Endothelial cell of umbilical vein (primary cell): ENCODE results near the gene SLC39A9. TPM values are rescaled to one million over a fixed set of nuclear protein-coding genes. Genes with fewer than 3 reads are reported as not detected.
A peak's percentile ranks its signal among the peaks of the same experiment; 100 is the strongest.

ENCODE experiments used
- BruUV-seq: library from RNA; stranded (reverse); fragments of 400-500 nt; replicated peaks from 2 replicates; lab custom pipeline; 2021; lab: Mats Ljungman, UMichigan
- CTCF ChIA-PET: fragments of 300-600, 350-600 bp; sonication (Branson Sonifier 250); formaldehyde crosslinking; loops from one replicate; lab custom pipeline; 2021; ENCODE audit warnings: antibody characterized with exemption, inconsistent platforms; lab: Charles Lee
- POLR2A ChIA-PET: fragments of 300-600, 350-600 bp; sonication (Branson Sonifier 250); formaldehyde crosslinking; loops from one replicate; lab custom pipeline; 2021; ENCODE audit warnings: antibody characterized with exemption, inconsistent platforms; lab: Charles Lee
- DNase-seq: peaks from one replicate; pipeline ENCODE4 v3.0.0-alpha.2; 2011; ENCODE audit warnings: low read depth, low spot score
- FAIRE-seq: peaks from 2 replicates; lab custom pipeline; 2011; peaks lifted over from hg19 to GRCh38; lab: Jason Lieb, UNC
- H2AFZ ChIP-seq: 2 replicates; pipeline ENCODE4 v1.6.0; 2012; ENCODE audit warnings: low read depth, low read length, control low read depth, inconsistent platforms
- H3K27ac ChIP-seq: 2 replicates; pipeline ENCODE4 v1.5.1; 2011; ENCODE audit warnings: low read depth, mild to moderate bottlenecking, control low read depth, low read length, moderate library complexity; ENCODE audit not compliant: insufficient read depth
- H3K27me3 ChIP-seq, 2 experiments: 2 replicates each; pipeline versions ENCODE4 v1.6.0 to v1.6.1; 2011; ENCODE audit warnings: low read length in 2 of 2, mixed read lengths in 1 of 2; ENCODE audit not compliant: control insufficient read depth in 2 of 2, insufficient read depth in 2 of 2
- H3K36me3 ChIP-seq, 2 experiments: 2 replicates in 1 of 2; 3 replicates in 1 of 2; pipeline ENCODE4 v1.5.1; 2011; ENCODE audit warnings: low read length in 2 of 2, mild to moderate bottlenecking in 1 of 2, moderate library complexity in 1 of 2; ENCODE audit not compliant: control insufficient read depth in 2 of 2, insufficient read depth in 2 of 2; ENCODE audit errors: extremely low read depth in 1 of 2
- H3K4me1 ChIP-seq: 3 replicates; pipeline ENCODE4 v1.5.1; 2011; ENCODE audit warnings: mild to moderate bottlenecking, low read length; ENCODE audit not compliant: control insufficient read depth, insufficient read depth; ENCODE audit errors: extremely low read depth
- H3K4me2 ChIP-seq: 2 replicates; pipeline ENCODE4 v1.6.1; 2011; ENCODE audit warnings: low read length, control low read depth, mixed read lengths; ENCODE audit not compliant: insufficient read depth
- H3K4me3 ChIP-seq, 3 experiments: fragments of 200-600 bp in 1 of 3; sonication (generic), shearing (Covaris generic) in 1 of 3; replicated peaks in 1 of 3; 2 replicates each; pipeline ENCODE4 v1.5.1; 2011 to 2016; ENCODE audit warnings: control low read depth in 3 of 3, low read length in 3 of 3, mild to moderate bottlenecking in 2 of 3, inconsistent platforms in 1 of 3, low read depth in 1 of 3, moderate library complexity in 1 of 3; ENCODE audit not compliant: insufficient read depth in 1 of 3
- H3K79me2 ChIP-seq: 2 replicates; pipeline ENCODE4 v1.6.0; 2012; ENCODE audit warnings: low read length, inconsistent platforms; ENCODE audit not compliant: control insufficient read depth, insufficient read depth
- H3K9ac ChIP-seq: replicated peaks from 2 replicates; pipeline ENCODE3; 2011; ENCODE audit warnings: low read length, control low read depth; ENCODE audit not compliant: insufficient read depth; ENCODE audit errors: extremely low read depth
- H3K9me1 ChIP-seq: replicated peaks from 3 replicates; pipeline ENCODE4 v1.6.0; 2011; ENCODE audit warnings: mild to moderate bottlenecking, low read length; ENCODE audit not compliant: control insufficient read depth, insufficient read depth; ENCODE audit errors: extremely low read depth
- H3K9me3 ChIP-seq: replicated peaks from 2 replicates; pipeline ENCODE4 v1.5.1; 2012; ENCODE audit warnings: low read length, inconsistent platforms; ENCODE audit not compliant: control insufficient read depth, insufficient read depth
- H4K20me1 ChIP-seq: replicated peaks from 2 replicates; pipeline ENCODE3; 2011; ENCODE audit warnings: mild to moderate bottlenecking, low read length; ENCODE audit not compliant: control insufficient read depth, insufficient read depth; ENCODE audit errors: extremely low read depth
- CTCF ChIP-seq, 2 donors: IDR thresholded peaks; 1 replicate in 1 of 2; 2 replicates in 1 of 2; pipeline ENCODE4 v1.5.1; 2011; ENCODE audit warnings: low read length in 2 of 2, mild to moderate bottlenecking in 2 of 2, moderate library complexity in 2 of 2, control low read depth in 1 of 2, inconsistent platforms in 1 of 2, low read depth in 1 of 2; ENCODE audit not compliant: insufficient read depth in 1 of 2; ENCODE audit errors: extremely low read depth in 1 of 2
- EZH2 ChIP-seq: IDR thresholded peaks from 2 replicates; pipeline ENCODE4 v1.6.1; 2012; ENCODE audit warnings: borderline replicate concordance, low read depth, mild to moderate bottlenecking, moderate library complexity, low read length, inconsistent platforms; ENCODE audit not compliant: severe bottlenecking
- FOS ChIP-seq: IDR thresholded peaks from 2 replicates; pipeline ENCODE4 v1.6.1; 2011; ENCODE audit warnings: mild to moderate bottlenecking, low read length, moderate library complexity, borderline replicate concordance; ENCODE audit not compliant: insufficient read depth
- GATA2 ChIP-seq: IDR thresholded peaks from 2 replicates; pipeline ENCODE4 v1.7.0; 2011; ENCODE audit warnings: low read depth, mild to moderate bottlenecking, moderate library complexity, mixed read lengths, low read length; ENCODE audit not compliant: insufficient read length, insufficient read depth
- JUN ChIP-seq: IDR thresholded peaks from 2 replicates; pipeline ENCODE4 v1.6.1; 2011; ENCODE audit warnings: borderline replicate concordance, low read depth; ENCODE audit not compliant: insufficient read length, insufficient read depth
- MAX ChIP-seq: IDR thresholded peaks from 2 replicates; pipeline ENCODE4 v1.6.1; 2011; ENCODE audit not compliant: insufficient read depth, insufficient read length
- MYC ChIP-seq: IDR thresholded peaks from one replicate; pipeline ENCODE4 v1.6.1; 2011; ENCODE audit warnings: mild to moderate bottlenecking, low read depth, low read length
- POLR2A ChIP-seq: IDR thresholded peaks from 2 replicates; pipeline ENCODE4 v1.6.1; 2012; ENCODE audit warnings: low read depth, mild to moderate bottlenecking, control low read depth, low read length
- POLR2AphosphoS5 ChIP-seq: IDR thresholded peaks from 2 replicates; pipeline ENCODE4 v1.6.1; 2012; ENCODE audit warnings: low read depth, mild to moderate bottlenecking, control low read depth, low read length, moderate library complexity; ENCODE audit not compliant: insufficient read depth
- dilution Hi-C: fragments of 300-500 bp; cut with MboI; formaldehyde crosslinking; loops from one replicate; pipeline ENCODE4 v1.15.0; 2019; ENCODE audit warnings: low sequenced_read_pairs; ENCODE audit not compliant: extremely low pct_ligation_motif_present
- intact Hi-C: fragments of 100-400 bp; cut with micrococcal nuclease; formaldehyde crosslinking; loops from one replicate; pipeline ENCODE4 v1.10.0; 2022
- polyA plus RNA-seq, 4 experiments: library from polyadenylated mRNA; depleted of rRNA in 3 of 4; stranded (reverse) in 3 of 4; unstranded in 1 of 4; fragments of >200 nt; gene quantifications; 2 replicates each; pipeline versions ENCODE4 v1.2.1 to v1.2.3, GENCODE V29; 2011 to 2012; ENCODE audit warnings: missing spikeins in 1 of 4
- total RNA-seq: library from RNA; stranded (reverse); gene quantifications from 2 replicates; pipeline ENCODE4 v1.2.3, GENCODE V29; 2021

SLC39A9 gene
- total and polyA plus RNA-seq, 2 donors (not counting 3 experiments of a cell fraction or from before 2014, with no cell fraction given) = 39.8 to 55.2 TPM

GRCh38 chr14:69464829-69465228 is 66.3 kb downstream of the SLC39A9 start:
- FAIRE-seq (peak; percentile 99), DNase-seq (peak; percentile 94)
- dilution Hi-C loops (no loop called here), intact Hi-C loops (loop anchor here (5.0 to 10.0 kb wide), 3 partner anchors 203 to 980 kb away; partner anchors contain the start of genes DCAF5 and GALNT16)
- H3K9ac ChIP-seq = peak overlapping the region; percentile 58
- H3K79me2 ChIP-seq = no peaks in the 10 kb centered on the region
- H3K9me3 ChIP-seq = no peaks in the 10 kb centered on the region
- ChIA-PET POLR2A (no interaction called here), CTCF (interaction anchor here (1.2 to 4.8 kb wide), 4 partner anchors 10 to 222 kb away, joined by 3 to 27 read pairs (median 12); no protein-coding TSS in a partner anchor)
- TF ChIP-seq POLR2AphosphoS5 (peak; percentile 73), CTCF (IDR thresholded peaks at IDR 0.05; ENCODE audit: extremely low read depth in 1 of 2, insufficient read depth in 1 of 2, low read depth in 1 of 2, low read length in 2 of 2) (no peak), GATA2 (peak; percentile 59), POLR2A (no peak), EZH2 (no peak), FOS (peak; percentile 100), JUN (peak; percentile 89), MYC (no peak), MAX (no peak)
- H3K4me1 ChIP-seq = peaks cover 17% of the 10 kb centered on the region
- no peaks in the 10 kb centered on the region for H3K9me1 ChIP-seq
- peaks cover 0 to 3% of the 10 kb centered on the region in 2 experiments for H3K36me3 ChIP-seq
- H3K27ac ChIP-seq = peak overlapping the region; percentile 94
- peak overlapping the region; percentile 60 for H2AFZ ChIP-seq
- no peaks in the 10 kb centered on the region for H3K27me3 ChIP-seq
- H4K20me1 ChIP-seq = no peaks in the 10 kb centered on the region
- BruUV-seq = no TSS peak
- H3K4me2 ChIP-seq = peak overlapping the region; percentile 88
- H3K4me3 ChIP-seq = peak overlapping the region in 1 of 3 experiments; percentile 7
